ENCODE data around the gene LPP.

LPP gene

DNA sequence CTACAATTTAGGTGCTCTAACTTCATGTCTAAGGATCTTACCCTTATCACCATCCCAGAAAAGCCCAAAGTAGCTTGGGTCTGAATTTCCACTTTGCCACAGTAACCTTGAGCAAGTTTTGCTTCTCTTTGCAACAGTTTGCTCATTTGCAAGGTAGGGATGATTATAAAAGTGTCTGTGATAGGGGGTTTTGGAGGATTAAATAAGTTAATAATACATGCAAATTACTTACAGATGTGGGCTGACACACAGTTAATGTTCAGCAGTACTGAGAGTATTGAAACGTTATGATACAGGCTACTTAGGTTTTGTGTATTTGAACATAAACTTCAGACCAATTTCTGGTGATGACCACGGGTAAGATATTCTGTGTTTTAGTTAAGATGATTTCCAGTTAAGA lies 573.1 kb downstream of the LPP start:
- Histone ChIP-seq H3K4me3 (ENCODE audit: insufficient read depth, low read depth, low read length, poor library complexity, severe bottlenecking) (no peak overlapping the region), H3K4me1 (ENCODE audit: control insufficient read depth, insufficient read depth, low read length, poor library complexity, severe bottlenecking) (peaks cover 4% of the 10 kb centered on the region), H3K27me3 (replicated peaks; ENCODE audit: control insufficient read depth, insufficient read depth, low read length, poor library complexity, severe bottlenecking) (no peaks in the 10 kb centered on the region), H3K9me3 (ENCODE audit: control insufficient read depth, low read length) (no peaks in the 10 kb centered on the region), H3K27ac (ENCODE audit: insufficient read depth, low read length, poor library complexity, severe bottlenecking) (no peak overlapping the region), H3K36me3 (ENCODE audit: control insufficient read depth, insufficient read depth, low read length) (no peaks in the 10 kb centered on the region)
- DNase-seq = no peak

DNA sequence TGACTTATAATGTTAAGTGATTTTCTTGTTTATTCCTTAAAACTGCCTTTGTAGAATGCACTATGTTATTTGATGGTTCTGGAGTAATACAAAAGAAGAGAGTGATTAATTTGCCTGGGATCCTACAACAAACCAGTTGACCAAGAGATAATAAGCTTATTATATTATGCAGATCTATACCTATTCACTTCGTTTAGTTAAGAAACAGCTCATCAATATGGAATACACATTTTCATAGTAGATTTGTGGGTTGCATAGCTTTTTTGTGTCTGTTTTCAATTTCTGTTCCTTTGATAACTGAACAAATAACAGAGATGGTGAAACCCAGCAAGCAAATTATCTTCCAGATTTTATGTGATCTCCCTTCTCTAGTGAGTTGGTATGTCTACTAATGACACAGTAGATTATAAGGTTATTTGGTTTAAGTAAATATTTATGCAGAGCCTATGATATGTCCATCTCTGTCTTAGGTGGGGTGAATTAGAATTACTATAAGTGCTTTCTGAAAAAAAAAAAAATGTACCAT lies 574.5 kb downstream of the LPP start:
- DNase-seq = no peak
- no peak overlapping the region for H3K4me3 ChIP-seq (ENCODE audit: insufficient read depth, low read depth, low read length, poor library complexity, severe bottlenecking)
- H3K4me1 ChIP-seq (ENCODE audit: control insufficient read depth, insufficient read depth, low read length, poor library complexity, severe bottlenecking) = peaks cover 4% of the 10 kb centered on the region
- no peaks in the 10 kb centered on the region for H3K27me3 ChIP-seq (replicated peaks; ENCODE audit: control insufficient read depth, insufficient read depth, low read length, poor library complexity, severe bottlenecking)
- H3K27ac ChIP-seq (ENCODE audit: insufficient read depth, low read length, poor library complexity, severe bottlenecking) = no peak overlapping the region
- no peaks in the 10 kb centered on the region for H3K9me3 ChIP-seq (ENCODE audit: control insufficient read depth, low read length)
- H3K36me3 ChIP-seq (ENCODE audit: control insufficient read depth, insufficient read depth, low read length) = no peaks in the 10 kb centered on the region

DNA sequence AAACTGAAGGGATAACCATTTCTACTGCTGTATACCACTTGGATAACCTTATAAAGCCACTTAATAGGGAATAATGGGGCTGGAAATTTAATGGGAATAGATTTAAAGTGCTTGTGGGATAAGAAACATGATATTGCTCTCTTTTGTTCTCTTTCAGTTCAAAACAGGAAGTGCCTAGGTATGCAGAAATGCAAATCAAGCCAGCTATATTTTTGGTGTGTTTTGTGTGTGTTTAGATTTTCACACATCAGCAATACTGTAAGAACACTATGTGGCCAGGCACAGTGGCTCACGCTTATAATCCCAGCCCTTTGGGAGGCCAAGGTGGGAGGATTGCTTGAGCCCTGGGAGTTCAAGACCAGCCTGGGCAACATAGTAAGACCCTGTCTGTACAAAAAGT lies 575.5 kb downstream of the LPP start:
- Histone ChIP-seq H3K36me3 (ENCODE audit: control insufficient read depth, insufficient read depth, low read length) (no peaks in the 10 kb centered on the region), H3K4me1 (ENCODE audit: control insufficient read depth, insufficient read depth, low read length, poor library complexity, severe bottlenecking) (peaks cover 4% of the 10 kb centered on the region), H3K27ac (ENCODE audit: insufficient read depth, low read length, poor library complexity, severe bottlenecking) (no peak overlapping the region), H3K4me3 (ENCODE audit: insufficient read depth, low read depth, low read length, poor library complexity, severe bottlenecking) (no peak overlapping the region), H3K9me3 (ENCODE audit: control insufficient read depth, low read length) (no peaks in the 10 kb centered on the region), H3K27me3 (replicated peaks; ENCODE audit: control insufficient read depth, insufficient read depth, low read length, poor library complexity, severe bottlenecking) (no peaks in the 10 kb centered on the region)
- DNase-seq = no peak

DNA sequence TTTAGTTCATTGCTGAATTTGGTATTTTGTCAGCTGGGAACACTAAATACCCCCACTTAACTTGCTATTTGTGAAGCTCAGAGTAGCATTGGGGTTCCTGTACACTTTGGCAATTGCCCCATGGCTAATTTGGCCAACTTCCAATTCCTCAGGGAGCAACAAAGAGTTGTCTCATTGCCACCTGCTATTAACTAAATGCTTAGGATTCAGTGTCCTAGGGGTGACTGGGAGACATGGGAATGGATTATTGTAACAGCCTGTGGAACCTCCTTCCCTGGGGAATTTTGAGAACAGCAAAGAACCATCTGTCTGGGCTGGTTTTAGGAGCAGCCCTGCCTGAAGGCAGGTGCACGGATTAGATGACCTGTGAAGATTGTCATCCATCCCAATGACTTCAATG lies 580.4 kb downstream of the LPP start:
- Histone ChIP-seq H3K4me1 (ENCODE audit: control insufficient read depth, insufficient read depth, low read length, poor library complexity, severe bottlenecking) (no peaks in the 10 kb centered on the region), H3K9me3 (ENCODE audit: control insufficient read depth, low read length) (no peaks in the 10 kb centered on the region), H3K4me3 (ENCODE audit: insufficient read depth, low read depth, low read length, poor library complexity, severe bottlenecking) (no peak overlapping the region), H3K36me3 (ENCODE audit: control insufficient read depth, insufficient read depth, low read length) (no peaks in the 10 kb centered on the region), H3K27ac (ENCODE audit: insufficient read depth, low read length, poor library complexity, severe bottlenecking) (no peak overlapping the region), H3K27me3 (replicated peaks; ENCODE audit: control insufficient read depth, insufficient read depth, low read length, poor library complexity, severe bottlenecking) (no peaks in the 10 kb centered on the region)
- DNase-seq = no peak

DNA sequence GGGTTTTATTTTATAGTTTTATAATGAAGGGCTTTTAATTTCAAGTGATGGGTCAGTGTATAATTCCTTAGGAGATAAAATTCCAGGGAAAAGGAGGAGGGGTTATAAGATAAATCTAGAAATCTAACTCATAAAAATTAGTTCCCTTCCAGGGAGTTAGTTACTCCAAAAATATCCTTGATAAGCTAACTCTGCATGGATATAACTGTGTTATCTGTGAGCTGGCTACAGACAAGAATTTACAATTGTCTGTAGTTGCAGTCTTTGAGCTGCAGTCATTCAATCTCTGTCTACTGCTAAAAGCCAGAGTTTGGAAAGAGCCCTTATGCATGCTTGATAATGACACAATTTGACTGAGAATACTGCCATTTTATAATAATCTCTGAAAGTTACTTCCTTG lies 585.6 kb downstream of the LPP start:
- H3K27me3 ChIP-seq (replicated peaks; ENCODE audit: control insufficient read depth, insufficient read depth, low read length, poor library complexity, severe bottlenecking) = no peaks in the 10 kb centered on the region
- H3K27ac ChIP-seq (ENCODE audit: insufficient read depth, low read length, poor library complexity, severe bottlenecking) = no peak overlapping the region
- H3K4me3 ChIP-seq (ENCODE audit: insufficient read depth, low read depth, low read length, poor library complexity, severe bottlenecking) = no peak overlapping the region
- H3K36me3 ChIP-seq (ENCODE audit: control insufficient read depth, insufficient read depth, low read length) = peaks cover 3% of the 10 kb centered on the region
- H3K9me3 ChIP-seq (ENCODE audit: control insufficient read depth, low read length) = no peaks in the 10 kb centered on the region
- DNase-seq = no peak
- no peaks in the 10 kb centered on the region for H3K4me1 ChIP-seq (ENCODE audit: control insufficient read depth, insufficient read depth, low read length, poor library complexity, severe bottlenecking)

DNA sequence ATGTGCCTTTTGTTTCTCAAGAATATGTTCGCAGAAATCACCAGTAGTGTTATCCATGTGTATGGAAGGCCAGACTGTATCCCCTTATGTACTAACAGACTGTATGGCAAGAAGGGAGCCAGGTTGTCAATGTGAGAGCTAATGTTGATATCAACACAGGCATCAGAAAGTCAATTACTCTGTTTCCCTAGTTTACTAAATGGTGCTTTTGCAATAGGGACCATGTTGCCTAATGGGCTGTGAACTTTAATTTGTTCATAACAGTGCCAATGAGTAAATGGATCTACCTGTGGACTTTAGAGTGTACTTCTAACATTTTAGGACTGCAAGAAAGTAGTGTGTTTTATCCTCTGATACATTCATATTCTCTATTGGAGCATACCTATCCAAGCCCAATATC lies 586.1 kb downstream of the LPP start:
- Histone ChIP-seq H3K27me3 (replicated peaks; ENCODE audit: control insufficient read depth, insufficient read depth, low read length, poor library complexity, severe bottlenecking) (no peaks in the 10 kb centered on the region), H3K27ac (ENCODE audit: insufficient read depth, low read length, poor library complexity, severe bottlenecking) (no peak overlapping the region), H3K4me3 (ENCODE audit: insufficient read depth, low read depth, low read length, poor library complexity, severe bottlenecking) (no peak overlapping the region), H3K4me1 (ENCODE audit: control insufficient read depth, insufficient read depth, low read length, poor library complexity, severe bottlenecking) (no peaks in the 10 kb centered on the region), H3K9me3 (ENCODE audit: control insufficient read depth, low read length) (no peaks in the 10 kb centered on the region), H3K36me3 (ENCODE audit: control insufficient read depth, insufficient read depth, low read length) (peaks cover 3% of the 10 kb centered on the region)
- DNase-seq = no peak

DNA sequence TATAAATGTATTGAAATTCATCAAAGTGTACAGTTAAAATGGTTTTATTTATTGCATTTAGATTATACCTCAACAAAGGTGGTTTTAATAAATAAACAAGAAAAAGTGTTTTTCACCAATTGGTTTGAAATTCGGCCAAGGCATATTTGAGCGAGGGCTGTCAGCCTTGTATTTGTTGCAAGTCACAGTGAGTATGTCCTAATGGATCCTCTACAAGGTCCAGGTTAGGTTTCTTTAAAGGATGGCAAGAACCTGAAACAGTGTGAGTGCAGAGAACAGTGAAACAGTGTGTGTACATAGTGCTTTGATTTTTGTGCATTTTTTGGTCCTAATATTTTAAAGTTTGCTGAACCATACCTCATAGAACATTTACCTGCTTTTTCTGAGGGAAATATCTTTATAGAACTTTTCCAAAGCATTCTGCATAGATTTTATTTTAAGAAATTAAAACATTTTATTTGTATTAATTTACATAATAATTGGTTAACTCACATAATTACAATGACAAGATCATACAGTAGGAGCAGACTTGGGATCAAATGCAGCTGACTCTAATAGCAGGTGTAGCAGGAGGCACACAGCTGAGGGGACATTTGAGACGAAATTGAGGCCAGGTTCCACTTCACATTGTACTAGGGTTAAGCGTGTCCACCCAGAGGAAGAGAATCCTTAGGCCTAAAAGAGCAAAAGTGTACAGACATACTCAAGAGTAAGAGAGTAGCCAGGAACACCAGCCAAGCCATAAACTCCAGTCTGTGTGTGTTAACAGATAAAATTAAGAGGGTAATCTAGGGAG lies 589.0 kb downstream of the LPP start:
- no peak for DNase-seq
- no peak overlapping the region for H3K4me3 ChIP-seq (ENCODE audit: insufficient read depth, low read depth, low read length, poor library complexity, severe bottlenecking)
- H3K36me3 ChIP-seq (ENCODE audit: control insufficient read depth, insufficient read depth, low read length) = peaks cover 3% of the 10 kb centered on the region
- no peaks in the 10 kb centered on the region for H3K27me3 ChIP-seq (replicated peaks; ENCODE audit: control insufficient read depth, insufficient read depth, low read length, poor library complexity, severe bottlenecking)
- H3K4me1 ChIP-seq (ENCODE audit: control insufficient read depth, insufficient read depth, low read length, poor library complexity, severe bottlenecking) = no peaks in the 10 kb centered on the region
- H3K27ac ChIP-seq (ENCODE audit: insufficient read depth, low read length, poor library complexity, severe bottlenecking) = no peak overlapping the region
- no peaks in the 10 kb centered on the region for H3K9me3 ChIP-seq (ENCODE audit: control insufficient read depth, low read length)

DNA sequence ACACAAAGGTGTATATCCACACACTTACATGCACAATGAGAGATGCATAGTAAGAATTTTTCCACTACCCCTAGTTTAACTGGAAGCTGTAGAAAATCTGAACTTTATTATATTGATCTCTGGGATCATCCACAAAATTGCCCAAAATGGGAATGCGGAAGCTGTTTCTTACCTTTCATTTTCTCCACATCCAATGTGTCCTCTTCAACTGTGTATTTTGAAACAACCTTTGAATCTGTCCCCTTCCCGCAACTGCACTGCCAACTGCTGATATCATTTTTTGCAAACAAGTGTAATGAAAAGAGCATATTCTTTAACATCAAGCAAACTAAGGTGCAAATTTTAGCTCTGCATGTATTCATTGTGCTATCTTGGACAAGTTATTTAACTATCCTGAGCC lies 590.2 kb downstream of the LPP start:
- Histone ChIP-seq H3K36me3 (ENCODE audit: control insufficient read depth, insufficient read depth, low read length) (peaks cover 3% of the 10 kb centered on the region), H3K9me3 (ENCODE audit: control insufficient read depth, low read length) (no peaks in the 10 kb centered on the region), H3K27ac (ENCODE audit: insufficient read depth, low read length, poor library complexity, severe bottlenecking) (no peak overlapping the region), H3K4me1 (ENCODE audit: control insufficient read depth, insufficient read depth, low read length, poor library complexity, severe bottlenecking) (no peaks in the 10 kb centered on the region), H3K27me3 (replicated peaks; ENCODE audit: control insufficient read depth, insufficient read depth, low read length, poor library complexity, severe bottlenecking) (no peaks in the 10 kb centered on the region), H3K4me3 (ENCODE audit: insufficient read depth, low read depth, low read length, poor library complexity, severe bottlenecking) (no peak overlapping the region)
- no peak for DNase-seq

DNA sequence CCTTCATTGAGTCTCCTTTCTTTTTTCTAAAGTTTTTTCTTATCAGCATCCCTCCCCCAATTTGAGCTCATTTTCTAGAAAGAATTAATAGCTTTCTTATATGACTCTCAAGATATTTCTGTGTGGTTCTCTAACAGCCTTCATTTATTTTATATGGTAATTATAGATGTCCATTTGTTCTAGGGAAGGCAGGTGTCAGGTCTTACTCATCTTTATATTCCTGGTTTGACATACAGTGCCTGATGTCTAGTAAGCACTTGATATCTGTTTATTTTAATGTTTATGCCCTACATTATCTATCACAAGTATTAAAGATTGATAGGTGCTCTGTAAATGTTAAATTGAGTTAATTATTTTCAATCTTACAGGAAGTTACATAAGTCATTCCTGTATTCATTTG lies 591.1 kb downstream of the LPP start:
- no peaks in the 10 kb centered on the region for H3K27me3 ChIP-seq (replicated peaks; ENCODE audit: control insufficient read depth, insufficient read depth, low read length, poor library complexity, severe bottlenecking)
- no peak for DNase-seq
- no peak overlapping the region for H3K27ac ChIP-seq (ENCODE audit: insufficient read depth, low read length, poor library complexity, severe bottlenecking)
- no peaks in the 10 kb centered on the region for H3K4me1 ChIP-seq (ENCODE audit: control insufficient read depth, insufficient read depth, low read length, poor library complexity, severe bottlenecking)
- H3K9me3 ChIP-seq (ENCODE audit: control insufficient read depth, low read length) = no peaks in the 10 kb centered on the region
- no peak overlapping the region for H3K4me3 ChIP-seq (ENCODE audit: insufficient read depth, low read depth, low read length, poor library complexity, severe bottlenecking)
- H3K36me3 ChIP-seq (ENCODE audit: control insufficient read depth, insufficient read depth, low read length) = peaks cover 3% of the 10 kb centered on the region

DNA sequence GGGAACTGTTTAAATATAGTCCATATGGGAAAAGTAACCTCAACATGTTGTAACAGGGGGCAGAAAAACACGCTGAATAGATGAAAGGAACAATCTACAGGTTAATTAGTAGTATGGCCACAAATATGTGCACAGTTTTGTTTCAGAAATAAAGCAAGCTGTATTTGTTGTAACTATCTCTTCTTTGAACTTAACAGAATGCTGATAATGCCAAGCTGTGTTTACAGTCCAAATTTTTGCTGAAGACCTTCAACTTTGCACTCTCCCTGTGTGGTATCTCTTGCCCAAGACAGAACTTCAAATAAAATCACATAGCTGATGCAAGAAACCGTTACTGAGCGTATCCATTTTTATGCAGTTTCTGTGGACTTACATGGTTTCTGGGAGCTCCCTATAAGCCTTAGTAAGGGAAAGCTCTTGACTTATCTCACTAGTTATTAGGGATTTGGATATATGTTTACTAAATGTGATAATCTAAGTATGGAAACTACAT lies 592.4 kb downstream of the LPP start:
- no peaks in the 10 kb centered on the region for H3K4me1 ChIP-seq (ENCODE audit: control insufficient read depth, insufficient read depth, low read length, poor library complexity, severe bottlenecking)
- H3K4me3 ChIP-seq (ENCODE audit: insufficient read depth, low read depth, low read length, poor library complexity, severe bottlenecking) = no peak overlapping the region
- H3K27me3 ChIP-seq (replicated peaks; ENCODE audit: control insufficient read depth, insufficient read depth, low read length, poor library complexity, severe bottlenecking) = no peaks in the 10 kb centered on the region
- H3K36me3 ChIP-seq (ENCODE audit: control insufficient read depth, insufficient read depth, low read length) = peaks cover 3% of the 10 kb centered on the region
- H3K9me3 ChIP-seq (ENCODE audit: control insufficient read depth, low read length) = no peaks in the 10 kb centered on the region
- H3K27ac ChIP-seq (ENCODE audit: insufficient read depth, low read length, poor library complexity, severe bottlenecking) = no peak overlapping the region
- no peak for DNase-seq
